HCT116 (cell line): ENCODE results near the gene TAF10. TPM values are rescaled to one million over a fixed set of nuclear protein-coding genes. Genes with fewer than 3 reads are reported as not detected.

Experiments used
- ATAC-seq: fragments of 200-7000 bp; cut with Tn5 transposase; 2 replicates; pipeline ENCODE4 v1.9.1; 2020; ENCODE audit warnings: mild to moderate bottlenecking, moderate library complexity
- BruUV-seq: library from RNA; stranded (reverse); fragments of 400-500 nt; replicated peaks from 2 replicates; lab custom pipeline; 2021; lab: Mats Ljungman, UMichigan
- CTCF ChIA-PET: fragments of 300-600 bp; sonication (Branson Sonifier 250); formaldehyde crosslinking; loops from one replicate; lab custom pipeline; 2021; ENCODE audit warnings: antibody characterized with exemption; lab: Charles Lee
- POLR2A ChIA-PET: fragments of 300-600, 350-600 bp; sonication (Branson Sonifier 250); formaldehyde crosslinking; loops from one replicate; lab custom pipeline; 2021; ENCODE audit warnings: antibody characterized with exemption; lab: Charles Lee
- RAD21 ChIA-PET, 2 experiments: fragments of 300-600 bp; sonication (Branson Sonifier 250); formaldehyde crosslinking; loops; one replicate each; lab custom pipeline; 2023; ENCODE audit warnings: low total read pairs in 2 of 2; ENCODE audit not compliant: uncharacterized antibody in 2 of 2, unreplicated experiment in 2 of 2, low non-redundant PET in 1 of 2; lab: Charles Lee
- DNase-seq: peaks from one replicate; pipeline ENCODE4 v3.0.0-alpha.2; 2010; ENCODE audit warnings: low read depth, low spot score
- H2AFZ ChIP-seq: fragments of 200-600 bp; shearing (Covaris generic), sonication (generic); 2 replicates; pipeline ENCODE4 v1.6.1; 2017; ENCODE audit warnings: low read depth, mixed run types, mixed read lengths, antibody characterized with exemption, low read length; ENCODE audit not compliant: poor library complexity, severe bottlenecking
- H3K27ac ChIP-seq: 2 replicates; pipeline ENCODE4 v1.5.1; 2012; ENCODE audit warnings: low read depth, low read length
- H3K27me3 ChIP-seq: fragments of 200-600 bp; sonication (generic); 2 replicates; pipeline ENCODE4 v1.6.1; 2016; ENCODE audit warnings: mixed run types, low read length, mixed read lengths; ENCODE audit not compliant: insufficient read depth
- H3K36me3 ChIP-seq, 2 experiments: fragments of 200-500 bp in 1 of 2; fragments of 200-600 bp in 1 of 2; sonication (Bioruptor generic) in 1 of 2; sonication (generic) in 1 of 2; 2 replicates each; pipeline versions ENCODE4 v1.5.1 to v1.6.1; 2014 to 2016; ENCODE audit warnings: low read length in 2 of 2, inconsistent platforms in 1 of 2, mixed read lengths in 1 of 2, mixed run types in 1 of 2; ENCODE audit not compliant: insufficient read depth in 2 of 2, control insufficient read depth in 1 of 2
- H3K4me1 ChIP-seq, 2 experiments: fragments of 200-600 bp in 1 of 2; sonication (generic) in 1 of 2; 2 replicates each; pipeline versions ENCODE4 v1.5.1 to v1.6.1; 2012 to 2017; ENCODE audit warnings: low read length in 2 of 2, inconsistent platforms in 1 of 2, mild to moderate bottlenecking in 1 of 2, mixed read lengths in 1 of 2, mixed run types in 1 of 2, moderate library complexity in 1 of 2; ENCODE audit not compliant: insufficient read depth in 2 of 2, control insufficient read depth in 1 of 2
- H3K4me2 ChIP-seq: fragments of 200-600 bp; sonication (generic); 2 replicates; pipeline ENCODE4 v1.6.1; 2017; ENCODE audit warnings: mixed run types, low read length, mixed read lengths
- H3K4me3 ChIP-seq, 2 experiments: fragments of 200-600 bp in 1 of 2; sonication (generic) in 1 of 2; replicated peaks in 1 of 2; 2 replicates each; pipeline ENCODE4 v1.5.1; 2011 to 2016; ENCODE audit warnings: low read length in 2 of 2, control low read depth in 1 of 2, low read depth in 1 of 2, mild to moderate bottlenecking in 1 of 2, mixed read lengths in 1 of 2, mixed run types in 1 of 2
- H3K79me2 ChIP-seq: fragments of 200-600 bp; sonication (generic); 2 replicates; pipeline ENCODE4 v1.6.1; 2017; ENCODE audit warnings: mild to moderate bottlenecking, mixed run types, low read length, moderate library complexity, mixed read lengths; ENCODE audit not compliant: insufficient read depth
- H3K9ac ChIP-seq: fragments of 200-600 bp; sonication (generic); 2 replicates; pipeline ENCODE4 v1.6.1; 2016; ENCODE audit warnings: low read length, mixed read lengths
- H3K9me2 ChIP-seq: fragments of 200-600 bp; sonication (generic), shearing (Covaris generic); 2 replicates; pipeline ENCODE4 v1.6.1; 2017; ENCODE audit warnings: mixed run types, mild to moderate bottlenecking, moderate library complexity; ENCODE audit not compliant: insufficient read depth
- H3K9me3 ChIP-seq, 2 experiments: fragments of 200-500 bp in 1 of 2; fragments of 200-600 bp in 1 of 2; sonication (Bioruptor generic) in 1 of 2; sonication (generic) in 1 of 2; 2 replicates each; pipeline ENCODE4 v1.6.1; 2014 to 2017; ENCODE audit warnings: low read length in 2 of 2, mixed read lengths in 2 of 2, inconsistent platforms in 1 of 2, low read depth in 1 of 2, mild to moderate bottlenecking in 1 of 2, mixed run types in 1 of 2, moderate library complexity in 1 of 2; ENCODE audit not compliant: control insufficient read depth in 1 of 2, insufficient read depth in 1 of 2
- H4K20me1 ChIP-seq: fragments of 200-600 bp; sonication (generic), shearing (Covaris generic); 2 replicates; pipeline ENCODE4 v1.6.1; 2017; ENCODE audit warnings: mixed run types, mild to moderate bottlenecking, moderate library complexity; ENCODE audit not compliant: insufficient read depth
- CBX3 ChIP-seq: IDR thresholded peaks from 2 replicates; pipeline ENCODE4 v1.6.1; 2012; ENCODE audit warnings: low read depth
- CEBPB ChIP-seq: IDR thresholded peaks from 2 replicates; pipeline ENCODE4 v1.6.1; 2012; ENCODE audit warnings: low read depth
- ELF1 ChIP-seq: IDR thresholded peaks from 2 replicates; pipeline ENCODE4 v1.6.1; 2012; ENCODE audit warnings: low read depth, borderline replicate concordance
- EZH2phosphoT487 ChIP-seq: fragments of 200-600 bp; IDR thresholded peaks from 2 replicates; pipeline ENCODE4 v1.6.1; 2018; ENCODE audit warnings: antibody characterized with exemption, borderline replicate concordance
- FOSL1 ChIP-seq: IDR thresholded peaks from 2 replicates; pipeline ENCODE4 v1.6.1; 2012; ENCODE audit warnings: low read depth
- SIN3A ChIP-seq: IDR thresholded peaks from 2 replicates; pipeline ENCODE4 v1.6.1; 2012; ENCODE audit warnings: low read depth
- TCF7L2 ChIP-seq: IDR thresholded peaks from 2 replicates; pipeline ENCODE4 v1.7.0; 2011; ENCODE audit warnings: borderline replicate concordance, inconsistent platforms; ENCODE audit not compliant: insufficient read depth, insufficient read length; ENCODE audit errors: extremely low read depth
- ZFX ChIP-seq: fragments of 450-650 bp; IDR thresholded peaks from 2 replicates; pipeline ENCODE4 v1.6.1; 2017
- intact Hi-C: fragments of 100-400 bp; cut with micrococcal nuclease; formaldehyde crosslinking; loops from 2 replicates; pipeline ENCODE4 v1.10.0; 2022
- total RNA-seq: library from RNA; stranded (reverse); gene quantifications from one replicate; pipeline ENCODE4 v1.2.1, GENCODE V29; 2021; ENCODE audit not compliant: unreplicated experiment
- TF ChIP-seq, protein P1 (sequence below): IDR thresholded peaks from 2 replicates; pipeline ENCODE4 v1.6.1; 2012
- TF ChIP-seq, protein P2 (sequence below): IDR thresholded peaks from 2 replicates; pipeline ENCODE4 v1.6.1; 2012; ENCODE audit warnings: low read depth

Gene TAF10
- total RNA-seq, 1 experiment from 2014 or later, result 151 TPM

DNA sequence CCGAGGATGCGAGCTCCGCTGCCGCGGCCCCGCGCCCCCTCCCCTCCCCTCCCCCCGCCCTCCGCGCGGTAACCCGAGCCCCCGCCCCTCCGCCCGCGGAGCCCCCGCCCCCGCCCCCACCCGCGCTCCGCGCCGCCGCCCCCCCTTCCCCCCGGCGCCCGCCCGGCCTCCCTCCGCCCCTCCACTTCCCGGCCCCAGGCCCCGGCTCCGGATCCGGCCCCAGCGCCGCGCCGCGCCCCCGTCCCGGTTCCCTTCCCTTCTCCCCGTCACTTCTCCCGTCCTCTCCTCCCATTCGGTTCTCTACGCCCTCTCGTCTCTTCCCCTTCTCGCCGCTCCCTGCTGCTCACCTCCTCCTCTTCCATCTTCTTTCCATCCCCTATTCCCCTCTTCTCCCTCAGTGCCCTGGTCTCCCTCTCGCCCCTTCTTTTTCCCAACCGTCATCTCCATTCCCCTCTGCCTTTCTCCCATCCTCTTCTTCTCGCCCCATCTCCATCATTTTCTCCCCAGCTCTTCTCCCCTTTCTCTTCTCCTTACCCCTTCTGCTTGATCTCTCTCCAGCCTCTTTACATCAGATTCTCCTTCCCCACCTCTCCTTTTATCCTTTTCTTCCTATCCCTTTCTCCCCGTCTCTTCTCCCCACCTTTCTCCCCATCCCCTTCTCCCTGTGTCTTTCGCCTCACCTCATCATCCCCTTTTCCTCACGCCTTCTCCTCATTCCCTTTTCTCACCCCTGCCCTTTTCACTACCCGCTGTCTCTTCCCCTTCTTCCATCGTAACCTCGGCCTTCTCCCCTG is 44.0 kb upstream of the TAF10 start, which contains the start of gene DCHS1:
DCHS1 (minus strand) TSS at position 20 of the 794 bp plus-strand sequence. CDS start 14,196 bp downstream, outside the sequence.
- Histone ChIP-seq H3K36me3 (no peaks in the 10 kb centered on the region), H3K27me3 (peaks cover 14% of the 10 kb centered on the region; the same call in 1 of the 2 replicates), H3K79me2 (no peaks in the 10 kb centered on the region), H3K4me2 (no peak within 1 kb of the TSS), H3K4me1 (peaks cover 0 to 2% of the 10 kb centered on the region in 2 experiments; a peak in 2 of 4 replicates), H3K9me2 (no peaks in the 10 kb centered on the region), H3K27ac (no peak within 1 kb of the TSS), H3K4me3 (no peak within 1 kb of the TSS), H4K20me1 (no peaks in the 10 kb centered on the region), H2AFZ (no peak within 1 kb of the TSS)
- BruUV-seq, result no TSS peak
- ATAC-seq (no peak), DNase-seq (no peak)
- intact Hi-C loops, result no loop called here
- CTCF ChIA-PET, result interaction anchor here (1.3 kb wide), 1 partner anchor 125 kb away, joined by 3 read pairs; no protein-coding TSS in a partner anchor
- RAD21 ChIA-PET, result no interaction called here
- TF ChIP-seq EZH2phosphoT487 (no peak), ZFX (no peak), TCF7L2 (no peak), SIN3A (no peak), CBX3 (no peak), CEBPB (no peak), ELF1 (no peak), FOSL1 (no peak)
- TF ChIP-seq, protein P1, sequence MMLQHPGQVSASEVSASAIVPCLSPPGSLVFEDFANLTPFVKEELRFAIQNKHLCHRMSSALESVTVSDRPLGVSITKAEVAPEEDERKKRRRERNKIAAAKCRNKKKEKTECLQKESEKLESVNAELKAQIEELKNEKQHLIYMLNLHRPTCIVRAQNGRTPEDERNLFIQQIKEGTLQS, result no peak
- TF ChIP-seq, protein P2, sequence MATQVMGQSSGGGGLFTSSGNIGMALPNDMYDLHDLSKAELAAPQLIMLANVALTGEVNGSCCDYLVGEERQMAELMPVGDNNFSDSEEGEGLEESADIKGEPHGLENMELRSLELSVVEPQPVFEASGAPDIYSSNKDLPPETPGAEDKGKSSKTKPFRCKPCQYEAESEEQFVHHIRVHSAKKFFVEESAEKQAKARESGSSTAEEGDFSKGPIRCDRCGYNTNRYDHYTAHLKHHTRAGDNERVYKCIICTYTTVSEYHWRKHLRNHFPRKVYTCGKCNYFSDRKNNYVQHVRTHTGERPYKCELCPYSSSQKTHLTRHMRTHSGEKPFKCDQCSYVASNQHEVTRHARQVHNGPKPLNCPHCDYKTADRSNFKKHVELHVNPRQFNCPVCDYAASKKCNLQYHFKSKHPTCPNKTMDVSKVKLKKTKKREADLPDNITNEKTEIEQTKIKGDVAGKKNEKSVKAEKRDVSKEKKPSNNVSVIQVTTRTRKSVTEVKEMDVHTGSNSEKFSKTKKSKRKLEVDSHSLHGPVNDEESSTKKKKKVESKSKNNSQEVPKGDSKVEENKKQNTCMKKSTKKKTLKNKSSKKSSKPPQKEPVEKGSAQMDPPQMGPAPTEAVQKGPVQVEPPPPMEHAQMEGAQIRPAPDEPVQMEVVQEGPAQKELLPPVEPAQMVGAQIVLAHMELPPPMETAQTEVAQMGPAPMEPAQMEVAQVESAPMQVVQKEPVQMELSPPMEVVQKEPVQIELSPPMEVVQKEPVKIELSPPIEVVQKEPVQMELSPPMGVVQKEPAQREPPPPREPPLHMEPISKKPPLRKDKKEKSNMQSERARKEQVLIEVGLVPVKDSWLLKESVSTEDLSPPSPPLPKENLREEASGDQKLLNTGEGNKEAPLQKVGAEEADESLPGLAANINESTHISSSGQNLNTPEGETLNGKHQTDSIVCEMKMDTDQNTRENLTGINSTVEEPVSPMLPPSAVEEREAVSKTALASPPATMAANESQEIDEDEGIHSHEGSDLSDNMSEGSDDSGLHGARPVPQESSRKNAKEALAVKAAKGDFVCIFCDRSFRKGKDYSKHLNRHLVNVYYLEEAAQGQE, result no peak
- TF ChIP-seq, all 23 proteins: peak for 0
- Histone ChIP-seq H3K9ac (no peak within 1 kb of the TSS), H3K9me3 (no peaks in the 10 kb centered on the region)
- POLR2A ChIA-PET, result no interaction called here
